Measurements from ENCODE around the gene AARS1.

GRCh38 chr16:70295634-70296033 is 6.3 kb upstream of the AARS1 start:
- TF ChIP-seq POLR2A (IDR thresholded peaks at IDR 0.05; ENCODE audit: low read length) (no peak), RAD21 (conservative IDR thresholded peaks at IDR 0.05 in 1 of 2, IDR thresholded peaks at IDR 0.05 in 1 of 2) (no peak), CTCF (IDR thresholded peaks at IDR 0.05) (no peak), MAZ (IDR thresholded peaks at IDR 0.05; ENCODE audit: borderline replicate concordance, low read depth, low read length) (no peak), MYC (IDR thresholded peaks at IDR 0.05; ENCODE audit: borderline replicate concordance, low read length) (no peak), PBX3 (IDR thresholded peaks at IDR 0.05) (no peak), CHD4 (IDR thresholded peaks at IDR 0.05; ENCODE audit: borderline replicate concordance) (no peak), SMC3 (IDR thresholded peaks at IDR 0.05) (no peak), REST (IDR thresholded peaks at IDR 0.05) (no peak), RFX5 (IDR thresholded peaks at IDR 0.05) (no peak), RCOR1 (IDR thresholded peaks at IDR 0.05; ENCODE audit: low read depth, low read length) (no peak), MAX (IDR thresholded peaks at IDR 0.05) (no peak), USF2 (IDR thresholded peaks at IDR 0.05) (no peak)

Data from A549 (cell line).